DND-41 (cell line): ENCODE data around the gene TTLL5.

Experiments
- ATAC-seq: fragments of 200-7000 bp; cut with Tn5 transposase; 3 replicates; pipeline ENCODE4 v1.9.1; 2021; ENCODE audit warnings: low read depth; ENCODE audit not compliant: insufficient read depth
- DNase-seq: peaks from one replicate; pipeline ENCODE4 v3.0.0-alpha.2; 2020
- H2AFZ ChIP-seq: 2 replicates; pipeline ENCODE4 v1.6.0; 2012; ENCODE audit warnings: low read depth, low read length
- H3K27ac ChIP-seq: 2 replicates; pipeline ENCODE4 v1.5.1; 2012; ENCODE audit warnings: low read length, inconsistent platforms
- H3K27me3 ChIP-seq: fragments of 200-600 bp; sonication (generic); 2 replicates; pipeline ENCODE4 v1.6.0; 2012; ENCODE audit warnings: low read length, mild to moderate bottlenecking, inconsistent platforms; ENCODE audit not compliant: insufficient read depth, poor library complexity
- H3K36me3 ChIP-seq: 2 replicates; pipeline ENCODE4 v1.5.1; 2012; ENCODE audit warnings: low read length, inconsistent platforms; ENCODE audit not compliant: insufficient read depth
- H3K4me1 ChIP-seq: 2 replicates; pipeline ENCODE4 v1.5.1; 2012; ENCODE audit warnings: mild to moderate bottlenecking, low read length; ENCODE audit not compliant: insufficient read depth
- H3K4me2 ChIP-seq: 2 replicates; pipeline ENCODE4 v1.6.0; 2012; ENCODE audit warnings: mild to moderate bottlenecking, moderate library complexity, low read length, inconsistent platforms; ENCODE audit not compliant: insufficient read depth
- H3K4me3 ChIP-seq, 2 experiments: fragments of 200-600 bp in 1 of 2; shearing (Covaris generic) in 1 of 2; 2 replicates each; pipeline ENCODE4 v1.5.1; 2012 to 2016; ENCODE audit warnings: inconsistent platforms in 2 of 2, low read length in 2 of 2, mild to moderate bottlenecking in 2 of 2, low read depth in 1 of 2, moderate library complexity in 1 of 2
- H3K79me2 ChIP-seq: 2 replicates; pipeline ENCODE4 v1.6.0; 2012; ENCODE audit warnings: low read length, inconsistent platforms; ENCODE audit not compliant: insufficient read depth
- H3K9ac ChIP-seq: 2 replicates; pipeline ENCODE4 v1.6.0; 2012; ENCODE audit warnings: low read depth, mild to moderate bottlenecking, inconsistent platforms, low read length, moderate library complexity
- H3K9me3 ChIP-seq: 2 replicates; pipeline ENCODE4 v1.5.1; 2012; ENCODE audit warnings: low read length, moderate library complexity, mild to moderate bottlenecking, inconsistent platforms; ENCODE audit not compliant: insufficient read depth, severe bottlenecking
- H4K20me1 ChIP-seq: 2 replicates; pipeline ENCODE4 v1.6.0; 2012; ENCODE audit warnings: low read length; ENCODE audit not compliant: insufficient read depth
- EZH2 ChIP-seq: IDR thresholded peaks from 3 replicates; pipeline ENCODE4 v1.6.1; 2012; ENCODE audit warnings: borderline replicate concordance, low read depth, mild to moderate bottlenecking, moderate library complexity, low read length, inconsistent platforms; ENCODE audit not compliant: severe bottlenecking
- TF ChIP-seq, protein P1 (sequence below): IDR thresholded peaks from 2 replicates; pipeline ENCODE4 v1.5.1; 2012; ENCODE audit warnings: borderline replicate concordance, low read length, moderate library complexity, mild to moderate bottlenecking; ENCODE audit not compliant: poor library complexity, severe bottlenecking; ENCODE audit errors: extremely low read depth

Gene TTLL5

DNA sequence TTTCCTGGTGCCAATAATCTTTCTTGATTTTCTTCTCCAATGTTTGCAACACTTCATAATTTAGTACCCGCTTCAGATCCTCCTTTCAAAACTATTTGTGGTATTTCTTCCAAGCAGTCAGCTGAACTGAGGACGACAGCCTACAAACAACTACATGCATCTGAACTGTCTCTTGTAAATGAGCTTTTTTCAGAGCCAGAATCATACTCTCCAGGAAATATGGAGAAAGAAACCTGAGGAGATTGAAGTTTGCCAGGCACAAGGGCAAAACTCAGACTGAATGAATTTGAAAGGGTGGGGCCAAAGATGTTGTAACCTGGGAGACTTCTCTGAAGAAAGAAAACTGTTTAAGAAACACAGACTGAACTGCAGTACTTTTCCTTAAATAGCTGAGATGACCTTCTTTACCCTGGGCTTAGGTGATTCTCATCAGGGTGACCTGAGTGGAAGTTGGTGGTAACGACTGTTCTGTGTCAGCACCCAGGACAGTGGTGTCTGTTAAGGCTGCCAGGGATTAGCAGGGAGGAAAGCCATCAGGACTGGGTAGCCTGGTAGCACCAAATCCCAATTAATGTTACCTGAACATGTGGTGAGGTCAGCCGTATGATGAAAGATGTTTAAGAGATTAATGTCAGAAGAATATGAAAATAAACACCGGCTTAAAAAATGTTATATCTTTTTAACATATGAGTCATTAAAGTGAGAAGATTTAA lies 225.7 kb downstream of the TTLL5 start:
- H3K4me2 ChIP-seq = no peak overlapping the region
- no peaks in the 10 kb centered on the region for H3K9me3 ChIP-seq
- H3K4me1 ChIP-seq = no peaks in the 10 kb centered on the region
- TF ChIP-seq EZH2 = no peak
- TF ChIP-seq, protein P1, sequence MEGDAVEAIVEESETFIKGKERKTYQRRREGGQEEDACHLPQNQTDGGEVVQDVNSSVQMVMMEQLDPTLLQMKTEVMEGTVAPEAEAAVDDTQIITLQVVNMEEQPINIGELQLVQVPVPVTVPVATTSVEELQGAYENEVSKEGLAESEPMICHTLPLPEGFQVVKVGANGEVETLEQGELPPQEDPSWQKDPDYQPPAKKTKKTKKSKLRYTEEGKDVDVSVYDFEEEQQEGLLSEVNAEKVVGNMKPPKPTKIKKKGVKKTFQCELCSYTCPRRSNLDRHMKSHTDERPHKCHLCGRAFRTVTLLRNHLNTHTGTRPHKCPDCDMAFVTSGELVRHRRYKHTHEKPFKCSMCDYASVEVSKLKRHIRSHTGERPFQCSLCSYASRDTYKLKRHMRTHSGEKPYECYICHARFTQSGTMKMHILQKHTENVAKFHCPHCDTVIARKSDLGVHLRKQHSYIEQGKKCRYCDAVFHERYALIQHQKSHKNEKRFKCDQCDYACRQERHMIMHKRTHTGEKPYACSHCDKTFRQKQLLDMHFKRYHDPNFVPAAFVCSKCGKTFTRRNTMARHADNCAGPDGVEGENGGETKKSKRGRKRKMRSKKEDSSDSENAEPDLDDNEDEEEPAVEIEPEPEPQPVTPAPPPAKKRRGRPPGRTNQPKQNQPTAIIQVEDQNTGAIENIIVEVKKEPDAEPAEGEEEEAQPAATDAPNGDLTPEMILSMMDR = no peak
- H3K4me3 ChIP-seq = no peak overlapping the region
- DNase-seq (no peak), ATAC-seq (no peak)
- no peak overlapping the region for H3K9ac ChIP-seq
- no peaks in the 10 kb centered on the region for H3K27me3 ChIP-seq
- H3K79me2 ChIP-seq = no peaks in the 10 kb centered on the region
- H4K20me1 ChIP-seq = no peaks in the 10 kb centered on the region
- H2AFZ ChIP-seq = no peak overlapping the region
- peaks cover 20% of the 10 kb centered on the region for H3K36me3 ChIP-seq
- H3K27ac ChIP-seq = no peak overlapping the region

DNA sequence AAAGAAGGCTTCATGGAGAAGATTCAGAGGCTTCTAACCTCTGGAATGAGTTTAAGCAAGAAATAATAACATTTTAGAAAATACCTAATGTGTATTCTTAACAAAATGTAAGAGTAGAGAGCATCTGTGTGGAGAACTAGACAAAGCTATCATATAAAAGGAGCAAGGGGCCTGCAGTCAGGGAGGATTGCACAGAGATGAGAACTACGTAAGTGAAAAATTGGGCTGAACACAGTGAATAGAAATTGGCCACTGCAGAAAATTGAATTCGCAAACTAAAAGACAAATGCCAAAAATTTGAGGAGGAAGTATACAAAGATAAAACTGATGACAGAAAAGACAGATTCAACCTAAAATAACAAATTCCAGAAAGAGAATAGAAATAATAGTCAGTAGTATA lies 227.9 kb downstream of the TTLL5 start:
- H3K4me3 ChIP-seq = no peak overlapping the region
- ATAC-seq = no peak

DNA sequence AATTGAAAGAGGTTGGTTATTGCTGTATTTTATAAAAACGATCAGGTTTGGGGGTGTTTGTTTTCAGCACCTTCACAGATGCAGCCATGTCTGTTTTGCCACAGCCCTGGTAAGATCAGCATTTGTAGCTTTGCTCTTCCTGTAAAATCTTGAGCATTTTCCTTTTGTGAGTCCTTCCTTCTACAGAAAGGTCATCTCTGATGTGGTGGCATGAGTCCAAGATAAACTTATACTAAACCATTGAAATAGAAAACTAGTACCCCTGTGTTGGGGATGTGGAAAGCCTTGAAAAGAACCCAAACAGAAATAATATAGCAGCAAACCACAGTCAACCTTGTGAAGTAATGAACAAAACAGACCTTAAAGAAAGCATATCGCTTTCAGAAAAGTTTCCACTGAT lies 235.3 kb downstream of the TTLL5 start:
- no peaks in the 10 kb centered on the region for H3K4me1 ChIP-seq
- no peaks in the 10 kb centered on the region for H3K79me2 ChIP-seq
- no peak overlapping the region for H3K9ac ChIP-seq
- H3K36me3 ChIP-seq = no peaks in the 10 kb centered on the region; the same call in 1 of the 2 replicates
- no peak overlapping the region for H3K4me2 ChIP-seq
- TF ChIP-seq, protein P1 = no peak
- TF ChIP-seq EZH2 = no peak
- no peaks in the 10 kb centered on the region for H3K27me3 ChIP-seq
- H4K20me1 ChIP-seq = no peaks in the 10 kb centered on the region
- no peak overlapping the region for H2AFZ ChIP-seq
- H3K27ac ChIP-seq = no peak overlapping the region
- DNase-seq (no peak), ATAC-seq (no peak)
- H3K9me3 ChIP-seq = no peaks in the 10 kb centered on the region
- no peak overlapping the region for H3K4me3 ChIP-seq

More for the DNA sequence above, 227.9 kb downstream of the TTLL5 start:
- H4K20me1 ChIP-seq = no peaks in the 10 kb centered on the region
- H3K36me3 ChIP-seq = peaks cover 10% of the 10 kb centered on the region
- H3K4me2 ChIP-seq = no peak overlapping the region
- H3K79me2 ChIP-seq = no peaks in the 10 kb centered on the region
- no peak overlapping the region for H2AFZ ChIP-seq
- no peak overlapping the region for H3K27ac ChIP-seq
- no peaks in the 10 kb centered on the region for H3K9me3 ChIP-seq
- H3K27me3 ChIP-seq = no peaks in the 10 kb centered on the region
- H3K9ac ChIP-seq = no peak overlapping the region
- TF ChIP-seq, protein P1 = no peak
- DNase-seq = no peak
- H3K4me1 ChIP-seq = no peaks in the 10 kb centered on the region
